ENCODE measurements around the gene SULT1C4.
"Not testable (repeated sequence)": the region's sequence is repeated elsewhere in the genome, so short reads cannot be mapped to it uniquely, and the experiment has no call there.

Gene SULT1C4

GRCh38 chr2:108377815-108378630 lies at the start of gene SULT1C4:
TSS of gene SULT1C4 (plus strand) at chr2:108377954. CDS start at chr2:108378338, 384 bp downstream.
- no peak for DNase-seq

DNA sequence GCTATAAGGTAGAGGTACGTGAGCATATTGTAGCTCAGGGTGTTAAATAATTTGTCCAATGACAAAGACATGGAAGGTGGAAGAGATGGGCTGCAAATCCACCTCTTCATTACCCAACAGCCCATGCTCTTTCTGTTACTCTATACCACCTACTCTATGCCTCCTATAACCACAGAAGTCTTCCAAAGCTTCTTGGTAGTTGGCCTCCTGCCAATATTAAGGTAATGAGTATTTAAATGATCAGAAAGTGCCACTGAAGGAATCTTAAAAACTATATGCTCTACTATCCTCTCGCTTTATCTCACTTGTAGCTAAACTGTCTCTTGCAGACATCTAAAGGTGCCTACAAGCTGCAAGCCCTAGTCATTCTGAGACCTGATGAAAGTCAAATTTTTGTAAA lies 48.0 kb upstream of the SULT1C4 start:
- no peak for DNase-seq

DNA sequence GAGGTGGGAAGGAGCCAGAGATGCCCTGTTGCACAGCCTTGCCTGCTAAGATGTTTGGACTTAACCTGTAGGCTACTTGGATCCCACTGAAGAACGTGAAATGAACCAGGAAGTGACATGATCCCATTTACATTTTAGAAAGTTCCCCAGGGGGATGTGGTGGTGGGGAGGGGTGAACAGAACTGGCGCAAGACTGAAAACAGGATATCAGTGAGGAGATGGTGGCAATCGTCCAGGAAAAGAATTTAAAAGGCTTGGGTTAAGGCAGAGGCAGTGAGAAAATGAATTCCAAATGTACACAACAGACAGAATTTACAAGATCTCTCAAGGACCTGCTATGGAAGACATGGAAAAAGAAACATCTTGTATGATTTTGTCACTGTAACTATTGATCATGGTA lies 46.8 kb upstream of the SULT1C4 start:
- DNase-seq: no peak

- DNase-seq: no peak
Observed at GRCh38 chr2:108345951-108346350, 31.8 kb upstream of the SULT1C4 start.

- DNase-seq: no peak
Observed at GRCh38 chr2:108346827-108347226, 30.9 kb upstream of the SULT1C4 start.

DNA sequence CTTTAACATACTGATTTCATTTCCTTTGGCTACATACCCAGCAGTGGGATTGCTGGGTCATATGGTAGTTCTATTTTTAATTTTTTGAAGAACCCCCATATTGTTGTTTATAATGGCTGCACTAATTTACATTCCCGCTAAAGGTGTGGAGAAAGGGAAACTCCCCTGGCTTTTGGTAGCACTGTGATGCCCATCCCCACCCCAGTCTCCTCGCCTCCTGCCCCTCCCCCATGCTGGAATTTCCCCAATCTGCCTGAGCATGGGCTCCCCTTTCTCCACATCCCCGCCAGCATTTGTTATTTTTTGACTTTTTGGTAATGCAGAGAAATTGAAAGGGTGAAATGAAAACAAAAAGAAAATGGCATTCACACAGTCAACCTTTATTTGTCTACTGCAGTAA lies 30.0 kb upstream of the SULT1C4 start:
- DNase-seq: no peak

DNA sequence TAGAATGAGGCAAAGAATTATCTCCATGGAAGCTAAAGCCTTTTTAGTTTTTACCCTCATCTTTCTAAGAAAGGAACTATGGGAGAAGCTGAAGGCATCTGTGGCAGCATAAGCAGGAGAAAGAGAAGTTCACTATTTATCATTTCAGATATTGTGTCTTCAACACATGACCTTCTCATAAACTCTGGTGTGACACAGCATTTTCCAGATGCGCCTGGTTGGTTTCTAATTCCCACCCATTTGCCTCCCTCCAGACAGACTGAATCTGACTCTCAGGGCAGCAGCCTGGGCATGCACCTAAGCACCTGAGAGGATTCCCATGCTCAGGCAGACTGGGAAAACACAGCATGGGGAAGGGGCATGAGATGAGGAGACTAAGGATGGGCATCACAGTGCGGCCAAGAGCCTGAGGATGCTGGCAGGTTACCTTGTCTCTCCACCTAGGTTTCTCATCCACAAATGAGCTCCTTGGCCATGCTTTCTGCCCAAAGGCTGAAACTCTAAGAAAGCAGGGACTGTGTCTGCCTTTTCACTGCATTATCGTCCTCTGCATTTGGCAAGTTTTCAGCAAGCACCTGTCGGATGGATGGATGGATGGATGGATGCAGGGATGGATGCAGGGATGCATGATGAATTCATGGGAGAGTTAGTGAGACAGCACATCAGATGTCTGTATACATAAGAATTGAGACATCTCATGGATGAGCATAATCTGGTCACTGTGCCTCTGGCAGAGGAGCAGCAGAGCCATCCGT lies 28.8 kb upstream of the SULT1C4 start:
- DNase-seq: no peak

- no peak for DNase-seq
Observed at GRCh38 chr2:108349571-108349928, 28.2 kb upstream of the SULT1C4 start.

DNA sequence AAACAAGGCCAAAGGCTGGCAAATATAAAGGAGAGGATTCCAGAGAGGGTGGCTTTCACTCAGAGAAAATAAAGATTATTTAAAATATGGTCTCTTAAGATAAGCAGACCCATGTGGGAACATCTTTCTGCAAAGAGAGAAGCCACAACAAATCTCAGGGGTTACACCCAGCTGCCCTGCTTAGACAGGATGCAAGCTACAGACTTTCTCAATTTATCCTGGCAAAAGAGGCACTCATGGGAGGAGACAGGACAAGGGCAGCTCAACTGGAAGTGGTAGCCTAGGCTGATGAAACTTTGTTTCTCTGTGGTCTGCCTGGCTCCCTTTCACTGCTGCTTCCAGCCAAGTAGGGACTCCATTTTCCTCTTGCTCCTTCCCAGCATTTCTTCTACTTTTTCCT lies 25.9 kb upstream of the SULT1C4 start:
- DNase-seq: no peak

GRCh38 chr2:108354136-108354535 lies 23.6 kb upstream of the SULT1C4 start:
- no peak for DNase-seq

DNA sequence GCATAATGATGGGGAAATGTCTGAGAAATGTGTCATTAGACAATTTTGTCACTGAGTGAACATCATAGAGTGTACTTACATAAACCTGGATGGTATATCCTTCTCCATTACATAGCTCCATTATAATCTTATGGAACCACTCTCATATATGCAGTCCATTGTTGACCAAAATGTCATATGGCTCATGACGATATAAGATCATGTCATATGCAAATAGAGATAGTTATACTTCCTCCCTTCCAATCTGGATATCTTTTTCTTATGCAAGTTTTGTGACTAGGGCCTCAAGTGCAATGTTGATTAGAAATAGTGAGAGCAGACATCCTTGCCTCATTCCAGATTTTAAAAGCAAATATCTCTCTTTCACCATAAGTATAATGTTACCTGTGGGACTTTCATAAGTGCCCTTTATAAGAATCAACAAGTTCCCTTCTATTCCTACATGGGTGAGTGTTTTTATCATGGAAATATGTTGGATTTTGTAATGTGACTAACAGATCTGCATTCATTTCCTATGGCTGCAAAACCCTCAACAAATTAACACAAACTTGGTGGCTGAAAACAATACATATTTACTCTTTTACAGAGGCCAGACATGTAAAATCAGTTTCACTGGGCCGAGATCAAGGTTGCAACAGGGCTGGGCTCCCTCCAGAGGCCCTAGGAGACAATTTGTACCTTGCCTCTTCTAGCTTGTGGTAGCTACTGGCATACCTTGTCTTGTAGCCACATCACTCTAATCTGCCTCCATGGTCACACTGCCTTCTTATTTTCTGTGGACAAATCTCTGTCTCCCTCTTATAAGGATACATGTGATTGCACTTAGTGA lies 21.6 kb upstream of the SULT1C4 start:
- DNase-seq: no peak

DNA sequence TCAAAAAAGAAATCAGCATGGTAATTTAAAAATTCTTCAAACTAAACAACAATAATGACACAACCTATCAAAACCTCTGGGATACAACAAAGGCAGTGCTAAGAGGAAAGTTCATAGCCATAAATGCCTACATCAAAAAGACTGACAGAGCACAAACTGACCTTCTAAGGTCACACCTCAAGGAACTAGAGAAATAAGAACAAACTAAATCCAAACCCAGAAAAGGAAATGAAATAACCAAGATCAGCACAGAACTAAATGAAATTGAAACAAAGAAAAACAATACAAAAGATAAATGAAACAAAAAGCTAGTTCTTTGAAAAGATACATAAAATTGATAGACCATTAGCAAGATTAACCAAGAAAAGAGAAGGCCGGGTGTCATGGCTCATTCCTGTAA lies 18.4 kb upstream of the SULT1C4 start:
- not testable (repeated sequence) for DNase-seq

DNA sequence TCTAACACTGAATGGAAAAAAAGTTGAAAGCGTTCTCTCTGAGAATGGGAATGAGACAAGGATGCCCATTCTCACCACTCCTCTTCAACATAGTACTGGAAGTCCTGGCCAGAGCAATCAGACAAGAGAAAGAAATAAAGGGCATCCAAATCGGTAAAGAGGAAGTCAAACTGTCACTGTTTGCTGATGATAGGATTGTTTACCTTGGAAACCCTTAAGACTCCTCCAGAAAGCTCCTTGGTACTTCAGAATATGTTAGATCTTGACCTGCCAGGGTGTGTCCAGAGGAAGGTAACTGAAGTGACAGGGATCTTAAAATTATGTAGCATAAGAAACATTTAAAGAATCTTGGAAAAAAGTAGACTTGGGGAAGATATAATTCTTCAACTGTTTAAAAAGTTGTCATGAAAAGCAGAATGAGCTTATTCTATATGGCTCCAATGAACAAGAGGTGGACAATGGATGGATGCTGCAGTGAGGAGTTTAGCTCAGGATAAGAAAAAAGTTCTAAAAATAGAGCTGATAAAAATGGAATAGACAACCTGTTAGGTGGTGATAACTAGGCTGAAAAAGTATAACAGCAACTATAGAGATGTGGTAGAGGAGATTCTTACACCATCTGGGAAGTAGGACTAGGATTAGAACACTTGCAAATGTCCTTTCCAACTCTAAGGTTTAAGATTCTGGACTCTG lies 16.8 kb upstream of the SULT1C4 start:
- no peak for DNase-seq

GRCh38 chr2:108363024-108363907 lies 14.5 kb upstream of the SULT1C4 start:
- DNase-seq: no peak

DNA sequence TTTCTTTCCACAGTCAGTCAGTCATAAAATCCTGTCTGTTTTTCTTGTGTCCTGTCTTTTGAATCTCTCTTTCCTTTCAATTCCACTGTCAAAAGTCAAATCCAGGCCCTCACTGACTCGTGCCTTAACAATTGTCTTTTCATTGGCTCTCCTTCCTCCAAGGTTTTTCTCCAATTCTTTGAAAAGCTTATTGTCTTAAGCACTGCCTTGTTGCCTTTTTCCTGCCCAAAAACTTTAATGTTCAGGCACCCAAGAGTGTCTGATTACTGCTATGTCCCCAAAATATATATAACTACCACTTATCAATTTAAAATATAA lies 13.9 kb upstream of the SULT1C4 start:
- DNase-seq: no peak

DNA sequence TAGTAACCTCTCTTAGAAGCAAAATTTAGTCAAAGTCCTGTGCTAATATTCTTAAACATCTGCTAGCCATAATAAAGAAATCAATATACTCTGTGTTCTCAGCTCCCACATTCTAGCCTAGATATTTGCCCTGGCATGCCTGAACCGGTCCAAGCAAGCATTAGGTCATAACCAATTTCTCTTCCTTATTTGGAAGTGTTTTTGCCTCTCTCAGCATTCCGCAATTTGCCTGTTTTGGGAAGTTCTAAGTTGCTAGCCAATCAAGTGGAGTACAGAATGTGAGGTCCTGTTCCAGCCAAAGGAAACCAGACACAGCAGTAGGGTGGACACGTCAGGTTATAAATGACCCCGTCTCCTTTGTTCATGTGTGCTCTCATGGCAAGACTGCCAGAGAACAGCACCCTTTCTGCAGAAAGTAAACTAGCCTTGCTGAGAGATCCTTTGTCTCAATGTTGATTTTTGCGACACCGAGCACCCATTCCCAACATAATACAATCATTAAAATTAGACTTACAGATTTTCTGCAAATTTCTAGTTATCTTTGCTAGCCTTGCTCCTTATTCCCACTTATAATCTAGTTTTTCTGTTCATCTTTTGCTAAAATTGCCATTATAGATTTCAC lies 13.0 kb upstream of the SULT1C4 start:
- DNase-seq: no peak

DNA sequence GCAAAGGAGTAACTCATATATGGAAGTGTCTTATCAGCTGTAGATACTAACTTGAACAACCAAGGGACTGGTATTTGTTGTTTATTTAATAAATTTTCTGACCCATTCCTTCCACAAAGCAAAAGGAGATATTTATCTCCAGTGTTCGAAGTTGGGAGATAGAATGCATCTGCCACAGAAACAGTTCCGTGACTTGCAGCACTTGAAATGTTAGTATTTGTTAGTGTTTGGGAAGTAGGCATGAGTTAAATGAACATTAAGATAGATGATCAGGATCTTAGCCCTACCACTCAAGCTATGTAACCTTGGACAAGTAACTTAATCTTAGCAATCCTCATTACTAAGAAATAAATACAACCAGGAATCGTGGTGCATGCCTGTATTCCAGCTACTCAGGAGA lies 12.1 kb upstream of the SULT1C4 start:
- no peak for DNase-seq

- no peak for DNase-seq
Observed at GRCh38 chr2:108367014-108367413, 10.7 kb upstream of the SULT1C4 start.

DNA sequence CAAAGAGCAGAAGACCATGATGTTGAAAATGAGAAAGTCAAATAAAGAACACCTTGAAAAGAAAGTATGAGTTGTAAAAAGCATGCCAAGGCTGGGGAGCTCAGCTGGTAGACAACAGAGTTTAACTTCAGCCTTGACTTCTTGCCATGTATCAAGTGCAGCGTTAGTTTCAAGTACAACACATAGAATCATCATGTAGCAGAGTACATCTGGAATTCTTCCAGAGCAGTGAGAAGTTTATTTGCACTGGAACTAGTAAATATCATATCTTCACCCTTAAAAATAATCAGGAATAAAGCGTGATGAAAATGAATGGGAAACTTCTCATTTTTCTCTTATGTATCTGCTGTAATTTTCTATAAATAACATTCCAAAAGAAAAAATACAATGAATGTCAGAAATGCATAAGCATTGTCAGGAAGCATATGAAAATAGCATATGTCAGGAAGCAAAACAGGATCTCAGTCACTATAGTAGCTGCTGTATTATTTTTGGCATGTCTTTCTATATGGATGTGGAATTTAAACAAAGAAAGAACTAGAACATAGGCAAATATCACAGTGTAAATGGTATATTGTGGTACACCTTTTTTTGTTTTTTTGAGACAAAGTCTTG lies 10.1 kb upstream of the SULT1C4 start:
- DNase-seq: no peak

DNA sequence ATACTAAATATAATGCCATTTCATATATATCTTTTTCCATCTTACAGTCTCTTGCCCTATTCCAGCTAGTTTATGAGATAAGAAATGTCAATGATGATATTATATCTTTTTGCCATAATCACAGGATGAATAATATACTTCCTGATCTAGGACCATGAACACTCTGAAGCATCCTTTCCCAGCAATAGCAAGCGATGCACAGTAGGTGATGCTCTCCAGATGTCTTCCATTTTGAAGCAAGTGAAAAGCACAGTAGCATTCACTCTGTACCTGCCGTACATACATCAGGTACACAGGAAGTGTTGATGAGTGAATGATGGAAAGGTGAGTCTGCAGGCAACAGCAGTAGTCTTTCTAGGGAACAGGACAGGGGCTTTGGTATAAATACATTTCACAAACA lies 8.6 kb upstream of the SULT1C4 start:
- no peak for DNase-seq

DNA sequence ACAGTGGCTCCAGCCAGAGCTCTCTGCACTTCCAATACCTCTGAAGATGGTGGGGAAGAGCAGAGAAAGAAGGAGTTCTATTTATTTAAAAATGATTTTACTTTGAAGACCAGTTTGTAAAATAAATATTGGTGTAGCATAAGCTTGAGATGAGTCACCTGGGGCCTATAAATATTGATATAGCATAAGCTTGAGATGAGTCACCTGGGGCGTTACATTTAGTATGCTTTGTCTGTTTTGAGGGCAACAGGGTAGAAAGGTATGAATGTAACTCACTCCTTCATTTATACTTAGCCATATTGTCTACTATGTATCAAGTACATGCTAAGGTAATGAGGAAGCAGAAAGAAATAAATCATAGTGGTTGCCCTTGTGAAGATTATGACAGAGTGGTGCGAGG lies 7.7 kb upstream of the SULT1C4 start:
- DNase-seq: no peak
